ENCODE results near the gene APOL1.
"Not testable (repeated sequence)": the region's sequence is repeated elsewhere in the genome, so short reads cannot be mapped to it uniquely, and the experiment has no call there.

APOL1 gene

DNA sequence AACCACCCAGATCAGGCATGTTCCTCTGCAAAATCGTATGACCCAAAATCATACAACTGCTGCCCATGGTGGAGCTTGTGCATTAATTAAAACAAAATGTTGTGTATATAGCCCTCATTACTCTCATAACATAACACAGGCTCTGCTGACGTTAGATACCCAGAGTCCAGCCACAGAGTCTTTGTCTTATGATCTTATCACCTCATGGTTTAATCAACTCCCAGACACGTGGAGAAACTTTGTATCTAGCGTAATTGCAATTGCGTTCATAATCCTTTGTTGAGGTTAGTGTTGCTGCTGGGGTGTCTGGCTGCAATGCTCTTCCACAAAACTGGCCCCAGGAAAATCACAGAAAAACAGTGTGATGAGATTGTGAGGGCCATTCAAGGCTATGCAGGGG lies 5.0 kb upstream of the APOL1 start:
- no peak for DNase-seq

- DNase-seq = no peak
Measured at GRCh38 chr22:36249160-36249559, 3.8 kb upstream of the APOL1 start.

- not testable (repeated sequence) for DNase-seq
Measured at GRCh38 chr22:36250292-36250960, 2.5 kb upstream of the APOL1 start.

DNA sequence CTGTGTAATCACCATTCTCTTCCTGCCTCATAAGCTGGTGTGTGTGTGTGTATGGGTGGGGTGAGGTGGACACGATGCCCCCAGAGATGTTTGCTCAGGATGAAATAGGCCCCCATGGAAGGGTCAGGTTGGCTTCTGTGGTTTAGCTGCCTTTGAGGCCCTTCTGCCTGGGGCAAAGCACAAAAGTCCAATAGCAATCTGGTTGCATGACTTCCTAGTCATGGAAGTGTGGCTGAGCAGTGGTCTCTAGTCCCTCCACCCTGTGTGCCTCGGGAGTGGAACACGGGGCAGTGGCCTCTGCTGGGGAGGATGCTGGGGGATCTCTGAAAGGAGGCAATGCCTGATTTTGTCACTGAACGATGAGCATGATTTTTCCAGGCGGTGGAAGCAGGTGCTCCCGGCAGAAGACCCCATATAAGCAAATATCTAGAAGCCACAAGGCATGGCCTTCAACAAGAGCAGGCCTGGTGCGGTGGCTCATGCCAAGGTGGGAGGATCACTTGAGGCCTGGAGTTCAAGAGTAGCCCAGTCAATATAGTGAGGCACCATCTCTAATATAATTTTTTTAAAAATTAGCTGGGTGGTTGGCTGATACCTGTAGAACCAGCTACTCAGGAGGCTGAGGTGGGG lies 839 bp upstream of the APOL1 start:
- DNase-seq = not testable (repeated sequence)

DNA sequence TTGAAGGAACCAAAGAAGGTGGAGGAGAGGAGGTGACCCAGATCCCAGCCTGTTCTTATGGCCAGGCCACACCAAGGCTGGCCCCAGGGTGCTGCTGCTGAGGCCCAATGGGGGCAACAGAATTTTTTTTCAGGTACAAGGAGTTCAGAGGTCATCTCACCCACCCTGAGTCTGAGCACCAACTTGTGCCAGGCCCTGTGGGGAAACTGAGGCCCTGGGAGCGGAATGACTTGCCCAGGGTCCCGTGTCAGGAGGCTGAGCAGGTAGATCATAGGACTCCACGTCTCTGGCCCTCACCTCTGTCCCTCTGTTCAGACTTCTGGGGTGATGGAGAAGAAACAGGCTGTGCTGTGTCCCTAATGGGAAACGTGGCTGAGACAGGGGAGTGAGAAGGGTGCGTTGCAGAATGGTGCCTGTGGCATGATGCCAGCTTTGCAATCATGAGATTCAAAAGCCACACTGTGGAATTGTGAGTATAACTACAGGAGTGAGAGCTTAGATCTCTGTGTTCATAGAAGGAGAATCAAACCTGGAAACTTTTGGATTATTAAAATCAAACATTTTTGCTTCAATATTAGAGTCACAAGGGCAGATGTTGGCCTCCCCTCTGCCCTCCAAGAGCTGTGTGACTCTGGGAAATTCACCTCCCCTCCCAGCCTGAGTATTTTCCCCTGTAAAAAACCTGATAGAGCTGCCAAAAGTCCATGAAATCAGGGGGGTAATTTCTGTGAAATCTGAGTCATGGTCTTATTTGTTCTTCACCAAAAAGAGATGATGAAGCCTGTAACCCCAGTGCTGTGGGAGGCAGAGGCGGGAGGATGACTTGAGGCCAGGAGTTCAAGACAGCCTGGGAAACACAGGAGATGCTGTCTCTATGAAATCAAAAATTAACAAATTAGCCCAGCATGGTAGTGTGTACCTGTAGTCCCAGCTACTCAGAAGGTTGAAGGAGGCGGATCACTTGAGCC lies 874 bp downstream of the APOL1 start:
- DNase-seq = no peak

DNA sequence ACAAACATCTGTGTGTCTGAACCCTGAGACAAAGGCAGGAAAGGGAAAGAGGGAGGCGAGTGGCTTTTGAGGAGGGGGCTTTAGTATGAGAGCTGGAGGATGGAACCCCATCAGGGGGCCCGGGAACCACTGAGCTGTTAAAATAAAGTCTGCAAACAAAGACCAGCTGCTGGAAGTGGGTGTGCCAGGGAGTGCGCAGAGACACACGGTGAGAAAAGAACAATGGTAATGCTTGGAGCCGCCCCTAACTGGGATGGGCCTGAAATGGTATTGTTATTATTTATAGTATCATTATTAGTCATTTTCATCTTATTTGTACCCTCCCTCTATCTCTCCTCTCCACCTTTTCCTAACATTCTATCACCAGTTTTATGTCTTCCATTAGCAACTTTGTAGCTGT lies 2.6 kb downstream of the APOL1 start:
- DNase-seq = not testable (repeated sequence)

DNA sequence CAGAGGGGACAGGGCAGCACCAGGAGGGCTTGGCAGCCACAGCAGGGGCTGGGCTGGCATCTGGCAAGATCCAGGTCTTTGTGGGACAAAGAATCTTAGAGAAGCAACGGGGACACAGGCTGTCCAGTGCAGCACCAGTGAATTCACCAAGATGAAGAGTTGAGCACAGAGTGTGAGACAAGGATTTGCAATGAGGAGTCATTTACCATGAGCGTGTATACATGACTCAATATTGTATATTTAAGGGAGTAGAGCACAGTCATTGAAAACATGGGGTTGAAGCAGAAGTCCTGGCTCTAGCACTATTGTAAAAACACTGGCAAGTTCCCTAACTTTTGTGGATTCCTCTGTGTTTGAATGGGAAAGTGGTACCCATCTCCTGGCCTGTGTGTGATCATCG lies 3.5 kb downstream of the APOL1 start:
- DNase-seq = no peak

DNA sequence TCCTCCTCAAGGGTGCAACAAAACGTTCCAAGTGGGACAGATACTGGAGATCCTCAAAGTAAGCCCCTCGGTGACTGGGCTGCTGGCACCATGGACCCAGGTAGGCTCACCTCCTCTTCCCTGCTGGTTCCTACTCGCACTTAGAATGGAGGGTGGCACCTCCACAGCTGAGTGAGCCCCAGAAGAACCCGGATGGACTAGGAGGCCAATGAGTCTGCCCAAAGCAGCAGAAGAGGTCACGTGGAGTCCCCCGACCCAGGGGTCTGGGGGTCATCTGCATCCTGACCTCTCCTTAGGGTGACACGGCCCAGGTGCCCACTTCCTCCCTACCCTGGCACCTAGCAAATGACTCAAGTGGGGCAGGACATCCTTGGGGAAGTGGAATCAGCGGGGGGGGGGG lies 4.4 kb downstream of the APOL1 start:
- DNase-seq = no peak

DNA sequence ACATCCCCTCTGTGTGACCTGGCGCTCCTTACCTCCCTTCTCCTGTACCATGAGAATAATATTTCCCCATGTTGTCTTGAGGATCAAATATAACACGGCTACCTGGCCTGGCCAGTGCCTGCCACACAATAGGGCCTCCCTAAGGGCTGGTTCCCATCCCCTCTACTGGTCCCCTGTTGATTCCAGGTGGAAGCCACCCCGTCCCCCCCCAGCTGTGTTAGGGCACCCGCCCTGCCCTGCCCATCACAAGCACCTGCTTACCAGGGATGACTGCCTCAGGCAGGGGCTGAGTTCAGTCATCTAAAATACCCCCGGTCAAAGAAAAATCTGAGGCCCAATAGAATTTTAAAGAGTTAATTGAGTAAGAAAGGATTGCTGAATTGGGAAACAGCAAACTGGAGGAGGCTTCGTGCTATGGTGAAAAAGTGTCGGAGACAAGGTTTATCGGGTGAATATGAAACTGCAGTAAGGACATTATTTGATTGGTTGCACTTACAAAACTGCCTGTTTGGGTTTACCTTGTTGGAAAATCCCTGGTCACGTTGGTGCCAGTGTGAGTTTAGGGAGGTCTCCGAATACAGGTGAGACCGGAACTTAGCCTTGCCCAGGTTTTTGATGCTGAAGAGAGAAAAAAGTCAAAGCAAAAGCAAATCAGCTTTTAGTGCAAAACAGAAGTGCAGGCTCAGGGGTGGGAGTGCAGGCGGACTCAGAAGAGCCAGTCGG lies 5.2 kb downstream of the APOL1 start:
- no peak for DNase-seq

GRCh38 chr22:36258701-36259614 lies 6.0 kb downstream of the APOL1 start:
- DNase-seq = no peak

DNA sequence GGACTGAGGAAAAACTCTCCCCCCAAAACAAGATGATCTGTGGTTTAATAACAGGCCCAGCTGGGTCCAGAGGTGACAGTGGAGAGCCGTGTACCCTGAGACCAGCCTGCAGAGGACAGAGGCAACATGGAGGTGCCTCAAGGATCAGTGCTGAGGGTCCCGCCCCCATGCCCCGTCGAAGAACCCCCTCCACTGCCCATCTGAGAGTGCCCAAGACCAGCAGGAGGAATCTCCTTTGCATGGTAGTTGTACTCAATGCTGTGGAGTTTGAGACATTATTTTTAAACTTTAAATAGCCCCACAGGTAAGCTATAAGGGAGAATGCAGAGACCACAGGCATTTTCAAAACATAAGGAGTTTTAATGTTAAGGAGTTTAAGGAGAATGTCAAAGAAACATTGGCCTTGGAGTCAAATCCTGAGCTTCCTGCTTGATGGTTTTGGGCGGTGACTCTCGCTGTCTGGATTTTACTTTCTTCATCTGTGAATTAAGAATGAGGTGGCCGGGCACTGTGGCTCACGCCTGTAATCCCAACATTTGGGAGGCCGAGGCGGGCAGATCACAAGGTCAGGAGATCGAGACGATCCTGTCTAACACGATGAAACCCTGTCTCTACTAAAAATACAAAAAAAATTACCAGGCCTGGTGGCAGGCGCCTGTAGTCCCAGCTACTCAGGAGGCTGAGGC lies 6.8 kb downstream of the APOL1 start:
- no peak for DNase-seq

- not testable (repeated sequence) for DNase-seq
Measured at GRCh38 chr22:36261675-36262074, 8.7 kb downstream of the APOL1 start.

- DNase-seq = not testable (repeated sequence)
Measured at GRCh38 chr22:36262307-36262706, 9.4 kb downstream of the APOL1 start.

- DNase-seq = not testable (repeated sequence)
Measured at GRCh38 chr22:36263216-36263673, 10.3 kb downstream of the APOL1 start.

DNA sequence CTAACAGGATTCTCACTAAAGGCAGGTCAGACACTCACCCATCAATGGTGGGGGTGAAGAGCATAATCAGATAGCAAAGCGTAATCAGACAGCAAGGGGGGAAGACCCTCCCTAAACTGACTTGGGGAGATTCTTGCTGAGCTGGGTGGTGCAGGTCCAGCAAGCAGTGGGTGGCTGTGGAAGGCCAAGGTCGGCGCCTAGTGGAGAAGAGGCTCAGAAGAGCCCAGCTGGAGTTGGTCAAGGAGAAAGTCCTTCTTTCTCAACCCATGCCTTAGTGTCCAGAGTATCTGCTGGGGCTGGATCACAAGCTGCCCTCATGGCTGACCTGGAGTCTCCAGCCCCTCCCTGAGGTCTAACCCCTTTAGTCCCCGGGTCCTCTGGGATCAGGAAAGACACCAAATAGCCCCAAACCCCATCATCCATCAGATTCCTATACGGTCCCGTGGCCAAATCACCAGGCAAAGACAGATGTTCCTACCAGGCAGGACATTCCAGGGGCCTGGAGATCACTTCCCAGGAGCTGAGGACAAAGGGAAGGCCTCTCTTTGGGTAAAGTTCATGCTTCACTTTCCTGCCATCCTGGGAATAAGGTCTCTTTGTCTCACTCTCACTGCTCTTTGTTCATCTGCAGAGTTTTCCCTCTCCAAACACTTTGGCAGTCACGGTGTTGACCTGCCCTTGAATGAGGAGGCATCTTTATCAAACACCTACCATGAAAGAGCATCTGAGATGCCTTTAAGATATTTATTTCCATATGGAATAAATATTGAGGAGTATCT lies 11.1 kb downstream of the APOL1 start:
- not testable (repeated sequence) for DNase-seq

- no peak for DNase-seq
Measured at GRCh38 chr22:36267058-36267457, 14.1 kb downstream of the APOL1 start.

DNA sequence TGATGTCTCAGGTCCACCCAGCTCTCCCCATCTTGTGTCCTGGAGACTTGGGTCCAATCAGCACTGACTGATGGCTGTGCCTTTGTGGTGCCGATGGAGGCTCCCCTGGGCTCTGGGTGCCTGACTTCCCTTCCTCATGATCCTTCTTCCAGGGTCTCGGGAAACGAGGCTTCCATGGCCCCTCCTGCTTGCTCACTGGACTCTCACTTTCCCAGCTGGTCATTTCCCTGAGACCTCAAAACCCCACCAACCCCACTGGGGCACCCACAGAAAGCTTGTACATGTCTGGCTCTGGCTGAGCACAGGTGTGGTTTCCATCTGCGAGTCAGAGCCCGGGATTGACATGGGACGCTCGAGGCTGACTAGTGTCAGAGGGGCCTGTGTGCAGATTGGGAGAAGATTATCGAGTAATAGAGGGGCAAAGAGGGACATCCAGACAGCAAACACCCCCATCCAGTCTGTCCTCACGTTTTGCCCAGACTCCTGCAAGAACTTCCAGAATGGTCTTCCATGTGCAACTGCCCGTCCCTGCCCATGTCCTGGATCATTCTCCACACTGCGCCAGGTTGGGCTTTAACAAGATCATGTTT lies 15.1 kb downstream of the APOL1 start:
- DNase-seq = no peak

- DNase-seq = not testable (repeated sequence)
Measured at GRCh38 chr22:36271231-36271630, 18.3 kb downstream of the APOL1 start.

DNA sequence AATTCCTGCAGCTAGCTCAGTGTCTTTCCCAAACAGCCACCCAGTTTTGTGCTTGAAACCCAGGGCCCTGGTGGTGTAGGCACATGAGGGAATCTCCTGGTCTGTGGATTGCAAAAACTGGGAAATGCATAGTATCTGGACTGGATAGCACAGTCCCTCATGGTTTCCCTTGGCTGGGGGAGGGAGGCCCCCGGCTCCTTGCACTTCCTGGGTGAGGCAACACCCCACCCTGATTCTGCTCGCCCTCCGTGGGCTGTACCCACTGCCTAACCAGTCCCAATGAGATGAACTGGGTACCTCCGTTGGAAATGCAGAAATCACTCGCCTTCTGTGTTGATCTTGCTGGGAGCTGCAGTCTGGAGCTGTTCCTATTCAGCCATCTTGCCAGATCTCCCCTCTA lies 19.0 kb downstream of the APOL1 start:
- not testable (repeated sequence) for DNase-seq

DNA sequence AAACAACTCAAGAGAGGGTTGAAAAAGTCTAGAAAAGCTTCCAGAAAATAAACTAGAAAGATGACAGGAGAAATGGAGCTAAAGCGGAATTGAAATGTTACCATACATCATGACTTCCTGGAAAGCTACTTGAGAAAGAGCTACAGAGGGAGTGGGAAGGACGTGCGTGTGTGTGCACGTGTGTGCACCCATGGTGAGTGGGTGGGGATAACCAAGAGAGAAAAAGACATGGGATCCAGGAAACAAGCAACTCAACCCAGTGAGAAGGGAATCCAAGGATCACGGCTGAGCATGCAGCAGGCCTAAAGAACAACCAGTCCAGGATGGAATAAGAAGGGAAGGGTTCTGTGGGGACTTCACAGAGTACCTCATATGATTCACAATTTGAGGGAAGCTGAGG lies 21.6 kb downstream of the APOL1 start:
- no peak for DNase-seq
